Stimulated activated CD4-positive, alpha-beta T cell treated with anti-CD3 and anti-CD28 coated beads, Interleukin-12 subunit alpha, Interleukin-12 subunit beta, amount 100 ng/mL, for 24 hours (primary cell): ENCODE measurements around the gene OR1E2.
"Not testable (repeated sequence)": the region's sequence is repeated elsewhere in the genome, so short reads cannot be mapped to it uniquely, and the experiment has no call there.

Experiments used
- DNase-seq, 2 experiments: peaks; one replicate each; pipeline ENCODE4 v3.0.0-alpha.2; 2020; ENCODE audit warnings: low read depth in 2 of 2

Gene OR1E2

DNA sequence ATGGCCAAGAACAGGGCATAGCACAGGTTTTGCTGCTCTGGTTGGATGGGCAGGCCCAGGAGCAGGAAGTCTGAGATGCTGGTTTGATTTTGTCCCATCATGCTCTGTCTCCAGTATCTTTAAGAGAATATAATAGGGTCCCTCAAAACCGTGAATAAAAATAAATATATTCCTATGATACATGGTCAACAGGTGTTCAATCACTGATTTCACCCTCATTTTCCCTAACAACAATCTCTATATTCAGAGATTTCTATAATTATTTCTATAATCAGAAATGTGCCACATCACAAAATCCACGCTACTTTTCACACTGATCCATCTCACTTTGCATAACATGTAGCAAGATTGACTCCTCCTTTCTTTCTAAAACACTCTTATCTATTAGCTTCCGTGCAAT lies at the start of gene OR1E2:
Gene OR1E2, minus strand, starts transcription at position 101 of the 400 bp plus-strand sequence. Its CDS starts 0 bp downstream, at position 101.
- no peak for DNase-seq

DNA sequence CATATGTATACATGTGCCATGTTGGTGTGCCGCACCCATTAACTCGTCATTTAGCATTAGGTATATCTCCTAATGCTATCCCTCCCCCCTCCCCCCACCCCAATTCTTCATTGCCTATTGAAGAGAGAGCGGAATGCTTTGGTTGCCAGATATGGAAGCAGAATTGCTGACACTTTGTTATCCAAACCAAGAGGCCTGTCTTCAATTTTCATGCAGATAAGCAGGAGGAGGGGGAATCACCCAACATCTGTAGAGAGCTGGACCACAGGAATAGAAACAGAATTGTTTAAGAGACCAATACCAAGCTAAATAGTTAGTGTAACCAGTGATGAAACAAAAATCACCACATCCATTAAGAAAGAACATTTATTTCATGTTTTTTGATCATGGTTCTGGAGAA lies 49.2 kb upstream of the OR1E2 start:
- DNase-seq, result no peak

- DNase-seq, result no peak
Measured at GRCh38 chr17:3479988-3480387, 46.3 kb upstream of the OR1E2 start.

GRCh38 chr17:3475812-3476610 lies 42.4 kb upstream of the OR1E2 start, which contains the start of gene ASPA:
Gene ASPA (plus strand): TSS chr17:3475997. CDS start chr17:3476160, 163 bp downstream.
- DNase-seq, result no peak

DNA sequence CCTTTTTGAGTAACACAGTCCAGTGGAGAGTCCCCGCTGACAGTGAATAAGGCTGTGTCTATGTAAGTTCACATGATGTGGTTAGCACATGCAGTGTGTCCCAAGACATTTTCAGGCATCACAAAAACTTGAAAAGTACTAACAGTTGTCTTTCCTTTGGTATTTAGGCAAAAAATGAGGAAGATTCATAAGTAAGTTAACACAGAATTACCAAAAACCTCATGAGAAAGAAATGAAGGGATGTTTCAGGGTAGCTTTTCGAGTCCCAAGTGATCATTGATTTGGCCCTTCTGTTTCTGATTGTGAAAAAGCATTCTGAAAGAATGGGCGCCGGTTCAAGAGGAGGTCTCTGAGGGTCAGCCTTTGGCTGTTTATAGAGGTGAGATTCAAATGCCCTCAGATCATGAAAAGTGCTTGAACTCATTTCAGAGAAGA lies 41.6 kb upstream of the OR1E2 start:
- no peak for DNase-seq

GRCh38 chr17:3474212-3474611 lies 40.6 kb upstream of the OR1E2 start:
- no peak for DNase-seq

GRCh38 chr17:3472137-3472536 lies 38.5 kb upstream of the OR1E2 start:
- no peak for DNase-seq

DNA sequence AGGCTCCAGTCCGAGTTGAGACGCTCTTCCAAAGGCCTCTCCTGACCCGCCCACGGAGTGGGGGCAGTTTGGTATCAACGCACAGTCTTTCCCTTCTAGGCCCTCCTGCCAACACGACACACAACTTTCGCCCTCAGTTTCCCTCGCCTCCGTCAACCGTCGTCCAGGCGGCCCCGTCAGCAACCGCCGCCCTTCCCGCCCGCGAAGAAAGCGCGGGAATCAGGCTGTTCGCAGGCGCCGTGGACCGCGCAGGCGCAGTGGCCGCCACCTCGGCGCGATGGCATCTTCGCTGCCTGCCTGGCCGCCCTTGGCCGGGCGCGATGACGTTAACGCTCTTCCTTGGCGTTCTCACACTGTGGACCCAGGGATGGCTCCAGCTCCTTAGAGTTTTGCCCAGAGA lies 38.0 kb upstream of the OR1E2 start, which contains the start of gene SPATA22:
Gene SPATA22, minus strand, starts transcription at position 221 of the 400 bp plus-strand sequence. CDS start 2,494 bp downstream, outside the sequence.
- DNase-seq, result no peak

DNA sequence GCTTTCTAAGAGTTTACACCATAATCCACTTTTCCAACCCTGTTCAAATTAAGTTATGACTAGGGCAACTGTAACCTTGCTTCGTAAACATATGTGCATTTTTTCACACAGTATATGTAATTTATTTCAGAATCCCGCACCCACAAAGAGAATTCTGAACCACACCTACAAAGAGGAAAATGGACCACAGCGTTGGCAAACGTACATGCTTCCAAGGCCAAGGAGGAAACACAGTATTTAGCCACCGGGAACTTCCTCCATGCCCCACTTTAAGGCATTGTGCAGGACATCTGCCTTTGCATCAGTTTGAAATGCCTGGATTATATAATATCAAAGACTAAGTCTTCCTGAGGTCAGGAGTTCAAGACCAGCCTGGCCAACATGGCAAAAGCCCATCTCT lies 35.9 kb upstream of the OR1E2 start:
- no peak for DNase-seq

GRCh38 chr17:3466355-3466754 lies 32.7 kb upstream of the OR1E2 start:
- DNase-seq, result not testable (repeated sequence)

DNA sequence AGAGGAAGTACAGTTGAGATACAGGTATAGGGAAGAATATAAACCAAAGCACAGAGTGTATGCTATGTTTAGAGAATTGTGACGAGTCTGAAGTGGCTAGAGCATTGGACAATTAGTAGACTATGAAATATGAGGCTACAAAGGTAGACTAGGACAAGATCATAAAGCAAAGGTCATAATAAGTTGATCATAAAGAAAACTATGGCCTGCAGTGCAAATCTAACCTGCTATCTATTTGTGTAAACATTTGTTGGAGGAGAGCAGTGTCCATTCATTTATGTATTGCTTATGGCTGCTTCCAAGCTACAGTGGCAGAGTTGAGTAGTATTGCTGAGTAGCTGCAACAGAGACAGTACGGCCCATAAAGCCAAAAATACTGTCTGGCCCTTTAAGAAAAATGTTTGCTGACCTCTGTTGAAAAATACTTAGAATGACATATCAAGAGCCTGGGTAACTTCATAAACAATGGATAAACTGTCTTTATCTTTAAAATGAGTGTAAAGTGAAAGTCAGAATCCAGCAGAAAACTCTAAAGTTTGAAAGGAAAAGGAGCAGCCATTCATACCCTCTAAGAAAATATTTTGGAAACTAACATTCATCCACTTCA lies 14.5 kb upstream of the OR1E2 start:
- DNase-seq, result no peak

GRCh38 chr17:3447625-3448024 lies 14.0 kb upstream of the OR1E2 start:
- no peak for DNase-seq

DNA sequence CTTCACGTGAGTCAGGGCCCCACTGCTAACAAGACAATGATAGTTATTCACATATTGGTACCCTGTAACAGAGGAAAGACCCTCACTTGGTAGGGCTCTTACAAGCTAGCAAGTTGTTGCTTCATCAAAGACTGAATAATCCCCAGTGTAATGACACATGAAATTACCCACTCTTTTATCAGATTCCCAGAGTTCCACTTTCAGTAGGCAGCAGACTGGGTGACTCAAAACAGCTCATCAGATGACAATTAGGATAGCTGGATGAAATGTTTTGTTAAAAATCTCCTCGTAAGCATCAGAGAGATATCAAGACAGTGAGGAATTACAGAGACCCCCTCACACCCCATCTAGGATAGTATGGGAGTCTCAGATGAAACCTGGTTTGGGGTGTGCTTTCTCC lies 6.8 kb upstream of the OR1E2 start:
- no peak for DNase-seq

- no peak for DNase-seq
Measured at GRCh38 chr17:3438368-3438767, 4.7 kb upstream of the OR1E2 start.

GRCh38 chr17:3433215-3433614 lies 426 bp downstream of the OR1E2 start:
- peak in 1 of 2 experiments; percentile 0 for DNase-seq

DNA sequence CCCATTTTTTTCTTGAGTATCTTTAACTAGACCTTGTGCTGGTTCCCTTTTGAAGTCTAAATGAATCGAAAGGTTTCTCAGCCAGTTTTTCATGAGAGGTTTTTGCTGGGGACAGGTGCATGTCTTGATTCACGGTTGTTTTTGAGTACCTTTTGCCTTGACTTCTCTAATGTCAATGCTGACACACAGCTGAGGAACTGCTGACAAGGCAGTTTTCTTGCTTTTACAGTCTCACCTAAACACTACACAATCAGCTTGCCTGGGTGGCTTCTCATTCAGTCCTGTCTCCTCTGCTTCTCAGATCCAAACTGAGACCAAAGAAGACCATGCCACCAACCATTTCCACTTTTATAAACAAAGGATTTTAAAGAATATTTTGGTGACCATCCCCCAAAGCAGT lies 15.4 kb downstream of the OR1E2 start:
- DNase-seq, result no peak

DNA sequence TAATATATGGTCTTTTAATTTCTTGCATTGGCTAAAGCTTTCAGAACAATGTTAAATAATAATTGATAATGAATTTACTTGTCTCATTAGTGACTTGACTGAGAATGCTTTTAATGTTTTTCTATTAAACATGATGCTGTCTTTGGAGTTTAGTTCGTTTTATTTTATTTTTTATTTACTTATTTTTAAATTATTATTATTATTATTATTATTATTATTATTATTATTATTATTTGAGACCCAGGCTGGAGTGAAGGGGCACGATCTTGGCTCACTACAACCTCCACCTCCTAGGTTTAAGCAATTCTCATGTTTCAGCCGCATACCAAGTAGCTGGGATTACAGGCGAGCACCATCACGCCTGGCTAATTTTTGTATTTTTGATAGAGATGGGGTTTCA lies 18.0 kb downstream of the OR1E2 start:
- DNase-seq, result no peak

- DNase-seq, result not testable (repeated sequence)
Measured at GRCh38 chr17:3412216-3412615, 21.4 kb downstream of the OR1E2 start.

DNA sequence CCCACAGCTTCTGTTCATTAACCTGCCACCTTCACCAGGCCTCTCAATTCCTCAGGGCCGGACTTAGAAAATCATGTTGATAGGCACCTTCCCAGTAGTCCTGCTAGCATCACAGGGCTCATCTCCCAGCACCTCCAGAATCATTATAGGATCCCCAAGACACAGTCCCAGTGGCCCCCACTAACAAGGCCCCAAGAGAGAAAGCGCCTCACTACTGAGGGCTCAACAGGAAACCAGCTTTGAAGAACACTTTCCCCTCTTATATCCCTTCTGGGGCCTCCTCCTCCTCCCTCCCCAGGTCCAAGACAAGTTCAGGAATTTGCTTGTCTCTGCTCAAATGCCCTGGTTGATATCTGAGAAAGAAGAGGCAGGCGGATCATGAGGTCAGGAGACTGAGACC lies 22.6 kb downstream of the OR1E2 start, which contains the start of gene OR3A3:
Gene OR3A3, plus strand, starts transcription at position 301 of the 400 bp plus-strand sequence.
- no peak for DNase-seq

DNA sequence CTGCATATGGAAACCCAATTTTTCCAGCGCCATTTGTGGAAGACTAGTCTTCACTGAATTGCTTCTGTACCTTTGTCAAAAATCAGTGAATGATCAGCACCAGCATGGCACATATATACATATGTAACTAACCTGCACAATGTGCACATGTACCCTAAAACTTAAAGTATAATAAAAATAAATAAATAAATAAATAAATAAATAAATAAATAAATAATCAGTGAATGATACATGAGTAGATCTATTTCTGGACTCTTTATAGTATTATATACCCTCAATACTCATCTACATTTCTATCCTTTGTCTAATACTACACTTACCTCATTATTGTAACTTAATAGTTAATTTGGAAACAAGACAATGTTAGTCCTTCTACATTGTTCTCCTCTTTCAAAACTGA lies 29.8 kb downstream of the OR1E2 start:
- not testable (repeated sequence) for DNase-seq

GRCh38 chr17:3401786-3402185 lies 31.9 kb downstream of the OR1E2 start:
- no peak for DNase-seq

GRCh38 chr17:3400055-3400454 lies 33.6 kb downstream of the OR1E2 start:
- DNase-seq, result no peak

GRCh38 chr17:3398310-3398709 lies 35.3 kb downstream of the OR1E2 start, which contains the start of gene OR1E1:
Gene OR1E1 (minus strand): TSS chr17:3398410. CDS start chr17:3398410, 0 bp downstream.
- no peak for DNase-seq
